GM18520 (cell line): ENCODE measurements around the gene MMP8.

ENCODE experiments used
- ATAC-seq: cut with Tn5 transposase; IDR thresholded peaks from one replicate; pipeline ENCODE4 v1.9.1; 2021; ENCODE audit not compliant: unreplicated experiment

The MMP8 gene

GRCh38 chr11:102662607-102663006 lies 62.1 kb downstream of the MMP8 start:
- no peak for ATAC-seq
